ENCODE data around the gene DPEP3.

- TF ChIP-seq, protein P1, sequence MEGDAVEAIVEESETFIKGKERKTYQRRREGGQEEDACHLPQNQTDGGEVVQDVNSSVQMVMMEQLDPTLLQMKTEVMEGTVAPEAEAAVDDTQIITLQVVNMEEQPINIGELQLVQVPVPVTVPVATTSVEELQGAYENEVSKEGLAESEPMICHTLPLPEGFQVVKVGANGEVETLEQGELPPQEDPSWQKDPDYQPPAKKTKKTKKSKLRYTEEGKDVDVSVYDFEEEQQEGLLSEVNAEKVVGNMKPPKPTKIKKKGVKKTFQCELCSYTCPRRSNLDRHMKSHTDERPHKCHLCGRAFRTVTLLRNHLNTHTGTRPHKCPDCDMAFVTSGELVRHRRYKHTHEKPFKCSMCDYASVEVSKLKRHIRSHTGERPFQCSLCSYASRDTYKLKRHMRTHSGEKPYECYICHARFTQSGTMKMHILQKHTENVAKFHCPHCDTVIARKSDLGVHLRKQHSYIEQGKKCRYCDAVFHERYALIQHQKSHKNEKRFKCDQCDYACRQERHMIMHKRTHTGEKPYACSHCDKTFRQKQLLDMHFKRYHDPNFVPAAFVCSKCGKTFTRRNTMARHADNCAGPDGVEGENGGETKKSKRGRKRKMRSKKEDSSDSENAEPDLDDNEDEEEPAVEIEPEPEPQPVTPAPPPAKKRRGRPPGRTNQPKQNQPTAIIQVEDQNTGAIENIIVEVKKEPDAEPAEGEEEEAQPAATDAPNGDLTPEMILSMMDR (IDR thresholded peaks at IDR 0.05) = no peak
- no peak for TF ChIP-seq EZH2 (IDR thresholded peaks at IDR 0.05)
Observed at GRCh38 chr16:67940446-67941089, 39.7 kb downstream of the DPEP3 start.

Measured in neural progenitor cell (in vitro differentiated cells).